Measurements from ENCODE around the gene RGS7BP.

Gene RGS7BP

GRCh38 chr5:64516216-64516615 lies 10.4 kb downstream of the RGS7BP start:
- TF ChIP-seq CTCF (IDR thresholded peaks at IDR 0.05; ENCODE audit: low read depth, low read length, missing control alignments), result no peak
- DNase-seq (ENCODE audit: low read depth), result no peak
- H3K4me3 ChIP-seq (ENCODE audit: low read depth, low read length), result no peak overlapping the region

GRCh38 chr5:64518793-64519192 lies 13.0 kb downstream of the RGS7BP start:
- TF ChIP-seq CTCF (IDR thresholded peaks at IDR 0.05; ENCODE audit: low read depth, low read length, missing control alignments), result no peak
- H3K4me3 ChIP-seq (ENCODE audit: low read depth, low read length), result no peak overlapping the region
- peak; percentile 10 for DNase-seq (ENCODE audit: low read depth)

GRCh38 chr5:64519263-64519662 lies 13.4 kb downstream of the RGS7BP start:
- no peak overlapping the region for H3K4me3 ChIP-seq (ENCODE audit: low read depth, low read length)
- no peak for TF ChIP-seq CTCF (IDR thresholded peaks at IDR 0.05; ENCODE audit: low read depth, low read length, missing control alignments)
- no peak for DNase-seq (ENCODE audit: low read depth)

- H3K4me3 ChIP-seq (ENCODE audit: low read depth, low read length), result no peak overlapping the region
- no peak for DNase-seq (ENCODE audit: low read depth)
- TF ChIP-seq CTCF (IDR thresholded peaks at IDR 0.05; ENCODE audit: low read depth, low read length, missing control alignments), result no peak
These were observed 21.1 kb downstream of the RGS7BP start for GRCh38 chr5:64526734-64527439.

GRCh38 chr5:64530076-64530475 lies 24.3 kb downstream of the RGS7BP start:
- no peak for TF ChIP-seq CTCF (IDR thresholded peaks at IDR 0.05; ENCODE audit: low read depth, low read length, missing control alignments)
- no peak overlapping the region for H3K4me3 ChIP-seq (ENCODE audit: low read depth, low read length)
- no peak for DNase-seq (ENCODE audit: low read depth)

- no peak for TF ChIP-seq CTCF (IDR thresholded peaks at IDR 0.05; ENCODE audit: low read depth, low read length, missing control alignments)
- no peak overlapping the region for H3K4me3 ChIP-seq (ENCODE audit: low read depth, low read length)
- DNase-seq (ENCODE audit: low read depth), result no peak
These were observed 26.4 kb downstream of the RGS7BP start for GRCh38 chr5:64532212-64532611.

- DNase-seq (ENCODE audit: low read depth), result no peak
- no peak for TF ChIP-seq CTCF (IDR thresholded peaks at IDR 0.05; ENCODE audit: low read depth, low read length, missing control alignments)
- no peak overlapping the region for H3K4me3 ChIP-seq (ENCODE audit: low read depth, low read length)
These were observed 26.8 kb downstream of the RGS7BP start for GRCh38 chr5:64532657-64533056.
